GM23338 (cell line): ENCODE measurements around the gene AP1G2. TPM values are rescaled to one million over a fixed set of nuclear protein-coding genes. Genes with fewer than 3 reads are reported as not detected.

Experiments
- ATAC-seq: fragments of 200-7000 bp; cut with Tn5 transposase; 3 replicates; pipeline ENCODE4 v1.9.1; 2020
- DNase-seq: peaks from one replicate; pipeline ENCODE4 v3.0.0-alpha.2; 2015; ENCODE audit warnings: low spot score
- H2AFZ ChIP-seq: fragments of 200-600 bp; sonication (generic); 2 replicates; pipeline ENCODE4 v1.8.0; 2016; ENCODE audit warnings: antibody characterized with exemption, mild to moderate bottlenecking, moderate library complexity
- H3F3A ChIP-seq: fragments of 200-600 bp; sonication (generic); replicated peaks from 2 replicates; pipeline ENCODE4 v1.8.0; 2017; ENCODE audit warnings: antibody characterized with exemption, mixed run types, low read depth
- H3K27ac ChIP-seq: fragments of 200-600 bp; sonication (generic); 2 replicates; pipeline ENCODE4 v1.6.1; 2016; ENCODE audit warnings: low read depth
- H3K27me3 ChIP-seq: fragments of 200-600 bp; sonication (generic); 2 replicates; pipeline ENCODE4 v1.8.0; 2016; ENCODE audit warnings: mild to moderate bottlenecking, mixed run types, moderate library complexity; ENCODE audit not compliant: insufficient read depth
- H3K36me3 ChIP-seq: fragments of 200-600 bp; sonication (generic); 2 replicates; pipeline ENCODE4 v1.8.0; 2016; ENCODE audit warnings: mild to moderate bottlenecking; ENCODE audit not compliant: insufficient read depth
- H3K4me1 ChIP-seq: fragments of 200-600 bp; sonication (generic); 2 replicates; pipeline ENCODE4 v1.8.0; 2016; ENCODE audit warnings: mild to moderate bottlenecking, moderate library complexity; ENCODE audit not compliant: insufficient read depth
- H3K4me2 ChIP-seq: fragments of 200-600 bp; sonication (generic); 2 replicates; pipeline ENCODE4 v1.7.1; 2017; ENCODE audit warnings: mixed run types
- H3K4me3 ChIP-seq: fragments of 200-600 bp; sonication (generic); 2 replicates; pipeline ENCODE4 v1.6.1; 2016; ENCODE audit warnings: mixed run types
- H3K79me2 ChIP-seq: fragments of 200-600 bp; sonication (generic); replicated peaks from 2 replicates; pipeline ENCODE4 v1.8.0; 2017; ENCODE audit warnings: mild to moderate bottlenecking; ENCODE audit not compliant: insufficient read depth
- H3K9me2 ChIP-seq: fragments of 200-600 bp; sonication (generic); 2 replicates; pipeline ENCODE4 v1.8.0; 2017; ENCODE audit not compliant: insufficient read depth
- H4K20me1 ChIP-seq: fragments of 200-600 bp; sonication (generic); replicated peaks from 2 replicates; pipeline ENCODE4 v1.8.0; 2017; ENCODE audit warnings: mild to moderate bottlenecking; ENCODE audit not compliant: insufficient read depth
- H3K27ac Mint-ChIP-seq: 2 replicates; pipeline ENCODE4 v1.8.0; 2020; ENCODE audit warnings: inconsistent platforms, mild to moderate bottlenecking, moderate library complexity, mixed read lengths
- H3K27me3 Mint-ChIP-seq: 3 replicates; pipeline ENCODE4 v1.8.0; 2022; ENCODE audit warnings: low read depth, mild to moderate bottlenecking, moderate library complexity, mixed read lengths, inconsistent platforms; ENCODE audit not compliant: insufficient read depth, poor library complexity
- H3K36me3 Mint-ChIP-seq: 3 replicates; pipeline ENCODE4 v1.8.0; 2021; ENCODE audit warnings: low read depth, mild to moderate bottlenecking, inconsistent platforms, moderate library complexity, mixed read lengths
- H3K4me1 Mint-ChIP-seq: 3 replicates; pipeline ENCODE4 v1.8.0; 2020; ENCODE audit warnings: mild to moderate bottlenecking, inconsistent platforms, mixed read lengths
- H3K4me3 Mint-ChIP-seq: 3 replicates; pipeline ENCODE4 v1.8.0; 2021; ENCODE audit warnings: moderate library complexity, mild to moderate bottlenecking, inconsistent platforms, mixed read lengths
- H3K9me3 Mint-ChIP-seq: 3 replicates; pipeline ENCODE4 v1.8.0; 2020; ENCODE audit warnings: moderate library complexity, mild to moderate bottlenecking, inconsistent platforms, mixed read lengths
- CREB1 ChIP-seq: fragments of 250-450 bp; sonication (Bioruptor Pico); IDR thresholded peaks from 2 replicates; pipeline ENCODE4 v1.5.0; 2020; ENCODE audit warnings: low read depth, mild to moderate bottlenecking, moderate library complexity
- EZH2 ChIP-seq: fragments of 200-600 bp; sonication (generic); IDR thresholded peaks from one replicate; pipeline ENCODE4 v1.8.0; 2017; ENCODE audit warnings: antibody characterized with exemption, mild to moderate bottlenecking, low read depth; ENCODE audit not compliant: unreplicated experiment
- POLR2AphosphoS5 ChIP-seq: IDR thresholded peaks from 2 replicates; pipeline ENCODE4 v1.6.1; 2016; ENCODE audit warnings: antibody characterized with exemption, low read depth
- STAT1 ChIP-seq: IDR thresholded peaks from one replicate; pipeline ENCODE4 v1.6.1; 2016; ENCODE audit warnings: antibody characterized with exemption; ENCODE audit not compliant: unreplicated experiment
- ZNF331 ChIP-seq: fragments of 250-450 bp; sonication (Bioruptor Pico); IDR thresholded peaks from 2 replicates; pipeline ENCODE4 v1.5.0; 2020; ENCODE audit warnings: low read depth, mild to moderate bottlenecking, moderate library complexity
- polyA plus RNA-seq: library from polyadenylated mRNA; unstranded; fragments of >200 nt; fragmentation: Nextera tagmentation; extraction: Ambion mirVana; gene quantifications from 2 replicates; pipeline ENCODE4 v1.2.1, GENCODE V29; 2016
- total RNA-seq: library from RNA; depleted of rRNA; stranded (reverse); fragments of >200 nt; shearing (Covaris generic); gene quantifications from 2 replicates; pipeline ENCODE4 v1.2.3, GENCODE V29; 2014
- TF ChIP-seq, protein P1 (sequence below): IDR thresholded peaks from one replicate; pipeline ENCODE4 v1.6.1; 2018; ENCODE audit warnings: antibody characterized with exemption; ENCODE audit not compliant: unreplicated experiment
- TF ChIP-seq, protein P2 (sequence below): IDR thresholded peaks from 2 replicates; pipeline ENCODE4 v1.6.1; 2016; ENCODE audit warnings: antibody characterized with exemption
- TF ChIP-seq, protein P3 (sequence below), 2 experiments: fragments of 200-600 bp in 1 of 2; sonication (generic) in 1 of 2; conservative IDR thresholded peaks; 2 replicates each; pipeline versions ENCODE4 v1.5.1 to v1.6.1; 2016 to 2017; ENCODE audit warnings: antibody characterized with exemption in 2 of 2, low read depth in 2 of 2, mild to moderate bottlenecking in 2 of 2, moderate library complexity in 1 of 2

AP1G2 gene
- total and polyA plus RNA-seq, 2 experiments from 2014 or later, result 55.3 to 63.5 TPM

GRCh38 chr14:23521785-23522640 is 45.6 kb downstream of the AP1G2 start:
- DNase-seq (no peak), ATAC-seq (no peak)
- Histone ChIP-seq H4K20me1 (no peaks in the 10 kb centered on the region), H3K4me3 (no peak overlapping the region), H2AFZ (no peak overlapping the region), H3K4me1 (peaks cover 35% of the 10 kb centered on the region), H3K79me2 (no peaks in the 10 kb centered on the region), H3K36me3 (no peaks in the 10 kb centered on the region), H3K9me2 (no peaks in the 10 kb centered on the region), H3K4me2 (no peak overlapping the region), H3F3A (no peaks in the 10 kb centered on the region; the same call in 1 of the 2 replicates), H3K27ac (no peak overlapping the region), H3K27me3 (no peaks in the 10 kb centered on the region)
- peaks cover 62% of the 10 kb centered on the region for H3K4me1 Mint-ChIP-seq
- no peaks in the 10 kb centered on the region; the same call in 2 of the 3 replicates for H3K9me3 Mint-ChIP-seq
- peaks cover 13% of the 10 kb centered on the region for H3K27me3 Mint-ChIP-seq
- H3K36me3 Mint-ChIP-seq, result peaks cover 47% of the 10 kb centered on the region
- no peak for TF ChIP-seq EZH2
- peak; percentile 26; the same call in 1 of the 2 replicates for TF ChIP-seq POLR2AphosphoS5
- no peak overlapping the region for H3K4me3 Mint-ChIP-seq
- H3K27ac Mint-ChIP-seq, result no peak overlapping the region

GRCh38 chr14:23520899-23521533 is 46.6 kb downstream of the AP1G2 start:
- Mint-ChIP-seq H3K27ac (peak overlapping the region; percentile 20; the same call in 1 of the 2 replicates), H3K36me3 (peaks cover 38% of the 10 kb centered on the region), H3K4me3 (no peak overlapping the region; the same call in 2 of the 3 replicates), H3K9me3 (no peaks in the 10 kb centered on the region; the same call in 2 of the 3 replicates), H3K4me1 (peaks cover 57% of the 10 kb centered on the region), H3K27me3 (peaks cover 18% of the 10 kb centered on the region)
- H3K4me1 ChIP-seq, result peaks cover 35% of the 10 kb centered on the region
- H3K9me2 ChIP-seq, result no peaks in the 10 kb centered on the region
- ATAC-seq (no peak; the same call in 2 of the 3 replicates), DNase-seq (no peak)
- no peaks in the 10 kb centered on the region; the same call in 1 of the 2 replicates for H3F3A ChIP-seq
- no peaks in the 10 kb centered on the region for H3K27me3 ChIP-seq
- no peak overlapping the region for H2AFZ ChIP-seq
- no peak overlapping the region for H3K4me3 ChIP-seq
- H3K36me3 ChIP-seq, result no peaks in the 10 kb centered on the region
- 0 out of 2 replicates have a peak overlapping the region, but pooled peaks have one; percentile 32 for H3K4me2 ChIP-seq
- H3K27ac ChIP-seq, result no peak overlapping the region; the same call in 1 of the 2 replicates
- H3K79me2 ChIP-seq, result no peaks in the 10 kb centered on the region
- H4K20me1 ChIP-seq, result no peaks in the 10 kb centered on the region
- TF ChIP-seq EZH2, result no peak
- TF ChIP-seq, protein P1, sequence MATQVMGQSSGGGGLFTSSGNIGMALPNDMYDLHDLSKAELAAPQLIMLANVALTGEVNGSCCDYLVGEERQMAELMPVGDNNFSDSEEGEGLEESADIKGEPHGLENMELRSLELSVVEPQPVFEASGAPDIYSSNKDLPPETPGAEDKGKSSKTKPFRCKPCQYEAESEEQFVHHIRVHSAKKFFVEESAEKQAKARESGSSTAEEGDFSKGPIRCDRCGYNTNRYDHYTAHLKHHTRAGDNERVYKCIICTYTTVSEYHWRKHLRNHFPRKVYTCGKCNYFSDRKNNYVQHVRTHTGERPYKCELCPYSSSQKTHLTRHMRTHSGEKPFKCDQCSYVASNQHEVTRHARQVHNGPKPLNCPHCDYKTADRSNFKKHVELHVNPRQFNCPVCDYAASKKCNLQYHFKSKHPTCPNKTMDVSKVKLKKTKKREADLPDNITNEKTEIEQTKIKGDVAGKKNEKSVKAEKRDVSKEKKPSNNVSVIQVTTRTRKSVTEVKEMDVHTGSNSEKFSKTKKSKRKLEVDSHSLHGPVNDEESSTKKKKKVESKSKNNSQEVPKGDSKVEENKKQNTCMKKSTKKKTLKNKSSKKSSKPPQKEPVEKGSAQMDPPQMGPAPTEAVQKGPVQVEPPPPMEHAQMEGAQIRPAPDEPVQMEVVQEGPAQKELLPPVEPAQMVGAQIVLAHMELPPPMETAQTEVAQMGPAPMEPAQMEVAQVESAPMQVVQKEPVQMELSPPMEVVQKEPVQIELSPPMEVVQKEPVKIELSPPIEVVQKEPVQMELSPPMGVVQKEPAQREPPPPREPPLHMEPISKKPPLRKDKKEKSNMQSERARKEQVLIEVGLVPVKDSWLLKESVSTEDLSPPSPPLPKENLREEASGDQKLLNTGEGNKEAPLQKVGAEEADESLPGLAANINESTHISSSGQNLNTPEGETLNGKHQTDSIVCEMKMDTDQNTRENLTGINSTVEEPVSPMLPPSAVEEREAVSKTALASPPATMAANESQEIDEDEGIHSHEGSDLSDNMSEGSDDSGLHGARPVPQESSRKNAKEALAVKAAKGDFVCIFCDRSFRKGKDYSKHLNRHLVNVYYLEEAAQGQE, result no peak
- no peak for TF ChIP-seq POLR2AphosphoS5
- TF ChIP-seq, protein P2, sequence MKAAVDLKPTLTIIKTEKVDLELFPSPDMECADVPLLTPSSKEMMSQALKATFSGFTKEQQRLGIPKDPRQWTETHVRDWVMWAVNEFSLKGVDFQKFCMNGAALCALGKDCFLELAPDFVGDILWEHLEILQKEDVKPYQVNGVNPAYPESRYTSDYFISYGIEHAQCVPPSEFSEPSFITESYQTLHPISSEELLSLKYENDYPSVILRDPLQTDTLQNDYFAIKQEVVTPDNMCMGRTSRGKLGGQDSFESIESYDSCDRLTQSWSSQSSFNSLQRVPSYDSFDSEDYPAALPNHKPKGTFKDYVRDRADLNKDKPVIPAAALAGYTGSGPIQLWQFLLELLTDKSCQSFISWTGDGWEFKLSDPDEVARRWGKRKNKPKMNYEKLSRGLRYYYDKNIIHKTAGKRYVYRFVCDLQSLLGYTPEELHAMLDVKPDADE, result no peak
- TF ChIP-seq STAT1, result no peak
- TF ChIP-seq, protein P3, sequence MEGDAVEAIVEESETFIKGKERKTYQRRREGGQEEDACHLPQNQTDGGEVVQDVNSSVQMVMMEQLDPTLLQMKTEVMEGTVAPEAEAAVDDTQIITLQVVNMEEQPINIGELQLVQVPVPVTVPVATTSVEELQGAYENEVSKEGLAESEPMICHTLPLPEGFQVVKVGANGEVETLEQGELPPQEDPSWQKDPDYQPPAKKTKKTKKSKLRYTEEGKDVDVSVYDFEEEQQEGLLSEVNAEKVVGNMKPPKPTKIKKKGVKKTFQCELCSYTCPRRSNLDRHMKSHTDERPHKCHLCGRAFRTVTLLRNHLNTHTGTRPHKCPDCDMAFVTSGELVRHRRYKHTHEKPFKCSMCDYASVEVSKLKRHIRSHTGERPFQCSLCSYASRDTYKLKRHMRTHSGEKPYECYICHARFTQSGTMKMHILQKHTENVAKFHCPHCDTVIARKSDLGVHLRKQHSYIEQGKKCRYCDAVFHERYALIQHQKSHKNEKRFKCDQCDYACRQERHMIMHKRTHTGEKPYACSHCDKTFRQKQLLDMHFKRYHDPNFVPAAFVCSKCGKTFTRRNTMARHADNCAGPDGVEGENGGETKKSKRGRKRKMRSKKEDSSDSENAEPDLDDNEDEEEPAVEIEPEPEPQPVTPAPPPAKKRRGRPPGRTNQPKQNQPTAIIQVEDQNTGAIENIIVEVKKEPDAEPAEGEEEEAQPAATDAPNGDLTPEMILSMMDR (conservative IDR thresholded peaks at IDR 0.05; ENCODE audit: low read depth in 2 of 2), result no peak
- no peak for TF ChIP-seq CREB1
- no peak for TF ChIP-seq ZNF331 (CRISPR knock-in tag)
